ENCODE measurements around the gene ZNF587. TPM values are rescaled to one million over a fixed set of nuclear protein-coding genes. Genes with fewer than 3 reads are reported as not detected.
A peak's percentile ranks its signal among the peaks of the same experiment; 100 is the strongest.
"Not testable (repeated sequence)": the region's sequence is repeated elsewhere in the genome, so short reads cannot be mapped to it uniquely, and the experiment has no call there.

The ZNF587 gene
- total RNA-seq, 1 donor from 2014 or later, result 61.3 TPM

- H3K27ac Mint-ChIP-seq, result peak within 1 kb of the TSS; percentile 85
- H3K9me3 Mint-ChIP-seq, result peaks cover 22% of the 10 kb centered on the region
Observed at GRCh38 chr19:57888560-57889231, 39.0 kb downstream of the ZNF587 start, which contains the start of gene ZNF814. Gene ZNF814 (minus strand): TSS chr19:57889037. CDS start chr19:57888802, 235 bp downstream.

GRCh38 chr19:57890706-57891105 is 41.0 kb downstream of the ZNF587 start:
- Mint-ChIP-seq H3K27ac (peak overlapping the region; percentile 83), H3K4me3 (peak overlapping the region; percentile 72), H3K36me3 (peaks cover 31% of the 10 kb centered on the region), H3K4me1 (ENCODE audit: unreplicated experiment) (peaks cover 22% of the 10 kb centered on the region), H3K9me3 (peaks cover 22% of the 10 kb centered on the region)
- H3K27me3 Mint-ChIP-seq; DNase-seq (ENCODE audit: extremely low spot score, unreplicated experiment): not testable (repeated sequence)

More at GRCh38 chr19:57888560-57889231, 39.0 kb downstream of the ZNF587 start, which contains the start of gene ZNF814:
- Mint-ChIP-seq H3K4me3 (peak within 1 kb of the TSS; percentile 97), H3K27me3 (no peaks in the 10 kb centered on the region), H3K36me3 (peaks cover 51% of the 10 kb centered on the region), H3K4me1 (ENCODE audit: unreplicated experiment) (peaks cover 22% of the 10 kb centered on the region)
- TF ChIP-seq, protein P1, sequence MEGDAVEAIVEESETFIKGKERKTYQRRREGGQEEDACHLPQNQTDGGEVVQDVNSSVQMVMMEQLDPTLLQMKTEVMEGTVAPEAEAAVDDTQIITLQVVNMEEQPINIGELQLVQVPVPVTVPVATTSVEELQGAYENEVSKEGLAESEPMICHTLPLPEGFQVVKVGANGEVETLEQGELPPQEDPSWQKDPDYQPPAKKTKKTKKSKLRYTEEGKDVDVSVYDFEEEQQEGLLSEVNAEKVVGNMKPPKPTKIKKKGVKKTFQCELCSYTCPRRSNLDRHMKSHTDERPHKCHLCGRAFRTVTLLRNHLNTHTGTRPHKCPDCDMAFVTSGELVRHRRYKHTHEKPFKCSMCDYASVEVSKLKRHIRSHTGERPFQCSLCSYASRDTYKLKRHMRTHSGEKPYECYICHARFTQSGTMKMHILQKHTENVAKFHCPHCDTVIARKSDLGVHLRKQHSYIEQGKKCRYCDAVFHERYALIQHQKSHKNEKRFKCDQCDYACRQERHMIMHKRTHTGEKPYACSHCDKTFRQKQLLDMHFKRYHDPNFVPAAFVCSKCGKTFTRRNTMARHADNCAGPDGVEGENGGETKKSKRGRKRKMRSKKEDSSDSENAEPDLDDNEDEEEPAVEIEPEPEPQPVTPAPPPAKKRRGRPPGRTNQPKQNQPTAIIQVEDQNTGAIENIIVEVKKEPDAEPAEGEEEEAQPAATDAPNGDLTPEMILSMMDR (conservative IDR thresholded peaks at IDR 0.05), result peak; percentile 69
- DNase-seq (ENCODE audit: extremely low spot score, unreplicated experiment), result peak; percentile 90

DNA sequence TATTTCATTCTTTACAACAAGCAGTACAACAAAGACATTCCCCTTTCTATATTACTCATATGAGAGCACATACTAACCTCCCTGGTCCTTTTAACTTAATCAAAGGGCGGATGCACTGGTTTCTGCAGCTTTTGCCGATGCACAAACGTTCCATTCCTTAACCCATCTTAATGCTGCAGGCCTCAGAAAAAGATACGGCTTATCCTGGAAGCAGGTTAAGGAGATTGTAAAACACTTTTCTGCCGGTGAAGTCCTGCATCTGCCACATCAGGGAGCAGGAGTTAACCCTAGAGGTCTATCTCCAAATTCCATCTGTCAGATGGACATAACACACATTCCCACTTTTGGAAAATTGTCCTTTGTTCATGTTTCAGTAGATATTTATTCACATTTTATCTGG is 50.7 kb downstream of the ZNF587 start:
- Mint-ChIP-seq H3K4me1 (ENCODE audit: unreplicated experiment) (peaks cover 6% of the 10 kb centered on the region), H3K4me3 (no peak overlapping the region), H3K27me3 (no peaks in the 10 kb centered on the region), H3K27ac (no peak overlapping the region), H3K36me3 (peaks cover 13% of the 10 kb centered on the region), H3K9me3 (peaks cover 5% of the 10 kb centered on the region)
- TF ChIP-seq, protein P1 (conservative IDR thresholded peaks at IDR 0.05), result no peak
- no peak for DNase-seq (ENCODE audit: extremely low spot score, unreplicated experiment)

DNA sequence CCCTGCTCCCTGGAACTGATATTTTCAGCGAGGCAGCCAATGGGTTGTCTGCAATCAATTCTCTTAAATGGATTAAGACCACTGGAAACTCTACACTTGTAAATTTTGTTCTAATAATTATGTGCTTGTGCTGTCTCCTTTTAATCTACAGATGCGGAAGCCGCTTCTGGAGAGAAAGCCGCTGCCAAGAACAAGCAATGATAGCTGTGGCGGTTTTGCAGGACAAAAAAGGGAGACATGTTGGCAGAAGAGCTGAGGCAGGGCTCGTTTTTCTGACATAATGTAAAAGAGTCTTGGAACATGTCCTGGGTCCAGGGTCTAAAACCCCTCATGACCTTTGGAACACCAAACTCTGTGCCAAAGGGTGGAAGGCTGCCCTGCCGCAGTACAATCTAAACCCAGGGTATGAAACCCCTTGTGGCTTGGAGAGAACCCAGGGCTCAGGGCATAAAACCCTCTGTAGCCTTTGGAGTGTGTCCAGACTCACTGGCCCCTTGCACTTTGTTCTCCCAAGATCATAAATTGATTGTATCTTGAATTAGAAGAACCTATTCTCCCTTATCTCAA is 54.0 kb downstream of the ZNF587 start:
- TF ChIP-seq, protein P1 (conservative IDR thresholded peaks at IDR 0.05), result peak; percentile 3
- Mint-ChIP-seq H3K27me3 (no peaks in the 10 kb centered on the region), H3K9me3 (peaks cover 5% of the 10 kb centered on the region), H3K27ac (no peak overlapping the region), H3K4me1 (ENCODE audit: unreplicated experiment) (peaks cover 6% of the 10 kb centered on the region), H3K4me3 (no peak overlapping the region), H3K36me3 (peaks cover 36% of the 10 kb centered on the region)
- no peak for DNase-seq (ENCODE audit: extremely low spot score, unreplicated experiment)

- no peaks in the 10 kb centered on the region for H3K27me3 Mint-ChIP-seq
- H3K9me3 Mint-ChIP-seq, result peaks cover 5% of the 10 kb centered on the region
- no peak overlapping the region for H3K4me3 Mint-ChIP-seq
- TF ChIP-seq, protein P1 (conservative IDR thresholded peaks at IDR 0.05), result no peak
- H3K36me3 Mint-ChIP-seq, result peaks cover 41% of the 10 kb centered on the region
- no peak overlapping the region for H3K27ac Mint-ChIP-seq
- H3K4me1 Mint-ChIP-seq (ENCODE audit: unreplicated experiment), result peaks cover 6% of the 10 kb centered on the region
- no peak for DNase-seq (ENCODE audit: extremely low spot score, unreplicated experiment)
Observed at GRCh38 chr19:57905258-57905657, 55.6 kb downstream of the ZNF587 start.

DNA sequence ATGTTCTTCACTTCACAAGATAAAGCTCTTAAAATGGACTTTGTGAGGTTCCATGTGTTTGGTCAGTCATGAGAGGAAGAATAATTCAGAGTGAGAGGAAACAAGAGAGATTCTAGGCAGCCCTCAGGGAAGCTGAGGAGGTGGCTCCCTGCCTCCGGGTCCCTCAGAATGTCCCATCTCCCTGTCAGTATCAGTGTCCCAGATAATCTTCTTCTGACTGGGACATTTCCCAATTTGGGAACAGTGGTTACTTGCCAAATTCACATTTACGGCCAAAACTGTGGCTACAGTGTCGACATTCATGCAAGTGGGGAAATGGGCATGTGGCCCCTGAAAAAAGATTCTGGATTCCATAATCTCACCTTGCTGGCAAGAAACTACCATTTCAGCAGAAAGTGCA is 57.7 kb downstream of the ZNF587 start:
- Mint-ChIP-seq H3K27ac (no peak overlapping the region), H3K9me3 (peaks cover 5% of the 10 kb centered on the region), H3K36me3 (peaks cover 52% of the 10 kb centered on the region)

More for the DNA sequence above, 57.7 kb downstream of the ZNF587 start:
- peaks cover 6% of the 10 kb centered on the region for H3K4me1 Mint-ChIP-seq (ENCODE audit: unreplicated experiment)
- H3K27me3 Mint-ChIP-seq, result no peaks in the 10 kb centered on the region
- DNase-seq (ENCODE audit: extremely low spot score, unreplicated experiment), result no peak
- TF ChIP-seq, protein P1 (conservative IDR thresholded peaks at IDR 0.05), result no peak
- no peak overlapping the region for H3K4me3 Mint-ChIP-seq

Measured in type B pancreatic cell (in vitro differentiated cells).